ENCODE data around the gene AHNAK2. TPM values are rescaled to one million over a fixed set of nuclear protein-coding genes. Genes with fewer than 3 reads are reported as not detected.
"Not testable (repeated sequence)": the region's sequence is repeated elsewhere in the genome, so short reads cannot be mapped to it uniquely, and the experiment has no call there.

Gene AHNAK2
- polyA plus RNA-seq, 3 donors = 1.4 to 2.2 (median 2.0) TPM

- DNase-seq (ENCODE audit: low read depth in 3 of 3, low spot score in 2 of 3) = not testable (repeated sequence)
Observed at GRCh38 chr14:104904650-104905578, 73.3 kb downstream of the AHNAK2 start.

DNA sequence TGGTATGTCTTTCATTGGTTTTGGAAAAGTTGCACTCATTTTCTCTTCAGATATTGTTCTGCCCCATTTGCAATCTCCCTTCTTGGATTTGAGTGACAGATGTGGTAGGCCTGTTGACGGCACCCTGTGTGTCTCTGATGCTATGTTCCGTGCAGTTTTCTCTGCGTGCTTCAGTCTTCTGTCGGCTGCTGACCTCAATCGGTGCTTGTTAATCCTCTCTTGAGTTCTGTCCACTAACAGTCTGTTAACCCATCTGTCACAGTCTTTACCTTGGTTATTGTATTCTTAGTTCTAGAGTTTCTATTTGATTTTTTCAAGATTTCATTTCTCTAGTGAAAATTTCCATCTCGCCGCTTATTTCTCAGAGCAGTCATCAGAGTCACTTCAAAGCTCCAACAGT, 74.2 kb downstream of the AHNAK2 start:
- DNase-seq (ENCODE audit: low read depth in 3 of 3, low spot score in 2 of 3) = no peak

- DNase-seq (ENCODE audit: low read depth in 3 of 3, low spot score in 2 of 3) = no peak
Observed at GRCh38 chr14:104900639-104901512, 77.3 kb downstream of the AHNAK2 start.

DNA sequence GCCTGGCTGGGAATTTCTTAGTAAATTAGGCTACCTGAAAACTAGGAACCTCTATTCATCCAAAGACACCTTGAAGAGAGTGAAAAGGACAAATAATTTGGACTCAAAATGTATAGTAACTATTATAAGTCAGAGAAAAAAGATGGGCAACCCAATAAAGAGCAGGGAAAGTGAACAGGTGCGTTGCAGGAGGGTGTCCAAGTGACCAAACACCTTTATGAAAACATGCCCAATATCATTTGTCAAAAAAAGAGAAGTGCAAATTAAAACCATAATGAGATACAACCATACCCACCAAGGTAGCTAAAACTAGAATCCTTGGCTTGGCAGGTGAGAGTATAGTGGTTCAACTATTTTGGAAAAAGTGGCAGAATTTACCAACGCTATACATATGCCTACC, 78.4 kb downstream of the AHNAK2 start:
- no peak for DNase-seq (ENCODE audit: low read depth in 3 of 3, low spot score in 2 of 3)

DNA sequence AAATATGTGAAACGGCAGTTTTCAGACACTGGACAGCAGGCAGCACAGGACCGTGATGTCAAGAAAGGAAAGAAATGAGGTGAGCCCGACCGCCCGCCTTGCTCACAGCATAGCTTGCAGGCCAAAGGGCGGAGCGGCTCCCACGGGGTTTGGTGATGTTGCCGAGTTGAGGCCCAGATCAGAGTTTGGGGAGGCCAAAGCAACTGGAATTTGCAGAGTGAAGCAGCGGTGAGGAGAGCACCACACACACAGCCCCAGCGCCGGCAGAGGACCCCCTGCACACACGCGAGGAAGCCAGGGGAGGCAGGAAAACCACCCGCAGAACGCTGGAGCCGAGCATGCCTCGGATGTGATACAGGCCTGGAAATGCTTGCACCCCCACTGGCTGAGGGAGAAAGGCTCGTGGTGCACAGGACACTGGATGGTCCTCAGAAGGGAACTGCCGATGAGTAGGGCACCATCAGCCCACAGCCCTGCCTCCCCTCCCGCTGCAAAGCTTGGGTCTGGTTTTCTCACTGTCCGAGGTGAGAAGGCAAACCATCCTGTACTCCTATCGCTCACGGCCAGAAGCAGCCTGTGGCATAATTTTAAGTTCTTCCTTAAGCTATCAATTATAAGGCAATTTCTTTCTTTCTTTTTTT, 79.2 kb downstream of the AHNAK2 start:
- no peak for DNase-seq (ENCODE audit: low read depth in 3 of 3, low spot score in 2 of 3)

DNA sequence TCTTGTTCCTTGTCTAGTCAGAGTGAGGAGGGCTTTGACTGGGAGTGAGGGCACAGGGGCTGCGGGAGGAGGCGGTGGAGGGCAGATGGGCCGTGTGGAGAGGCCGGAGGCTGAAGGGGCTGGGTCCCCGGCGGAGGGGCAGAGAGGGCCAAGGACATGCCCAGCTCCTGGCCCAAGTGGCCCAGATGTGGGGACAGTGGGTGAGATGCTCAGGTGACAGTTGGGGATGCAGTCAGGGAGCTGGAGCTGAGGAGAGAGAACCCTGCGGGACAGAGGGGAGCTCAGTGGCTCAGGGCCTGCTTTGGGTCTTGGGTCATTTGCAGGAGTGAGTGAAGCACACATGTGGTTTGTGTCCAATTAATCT, 80.0 kb downstream of the AHNAK2 start:
- no peak for DNase-seq (ENCODE audit: low read depth in 3 of 3, low spot score in 2 of 3)

- DNase-seq (ENCODE audit: low read depth in 3 of 3, low spot score in 2 of 3) = no peak
Observed at GRCh38 chr14:104897330-104898194, 80.6 kb downstream of the AHNAK2 start.

DNA sequence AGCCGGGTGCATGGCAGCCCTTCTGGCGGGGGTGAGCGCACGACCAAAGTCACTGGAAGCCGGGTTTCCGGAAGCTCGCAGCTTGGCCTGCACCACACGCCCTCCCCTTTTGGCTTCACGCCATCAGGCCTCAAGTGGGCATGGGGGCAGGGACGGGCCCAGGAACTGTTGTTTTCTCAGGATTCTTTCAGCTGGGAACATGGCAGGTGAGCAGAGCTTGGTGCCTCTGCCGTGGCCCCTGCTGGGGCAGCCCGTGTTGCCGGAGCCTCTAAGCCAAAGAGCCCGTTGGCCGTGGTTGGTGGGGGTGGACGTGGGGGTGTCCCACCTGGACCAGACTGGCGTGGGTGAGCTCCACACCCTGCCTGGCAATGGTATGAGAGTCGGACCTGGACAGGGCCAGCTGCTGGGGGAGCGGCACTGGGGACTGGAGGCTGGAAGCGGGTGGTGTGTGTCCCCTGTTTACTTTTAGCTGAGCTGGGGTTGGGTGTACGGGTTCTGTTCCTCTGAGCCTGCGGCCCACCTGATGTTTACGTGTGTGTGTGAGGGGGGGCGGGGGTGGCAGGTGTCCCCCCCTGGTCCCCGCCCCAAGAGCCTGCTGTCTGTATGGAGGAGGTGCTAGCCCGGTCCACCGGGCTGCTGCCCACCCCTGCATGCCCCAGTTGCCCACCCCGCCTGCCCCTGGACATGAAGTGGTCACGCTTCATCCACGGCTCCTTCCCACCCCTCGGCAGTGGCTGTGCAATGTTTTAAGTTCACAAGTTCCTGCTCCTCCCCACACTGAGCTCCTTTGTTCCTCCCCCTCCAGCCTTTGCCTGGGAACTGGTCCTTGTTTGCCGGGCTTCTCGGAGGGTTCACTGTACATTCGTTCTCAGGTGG, 82.2 kb downstream of the AHNAK2 start:
- no peak for DNase-seq (ENCODE audit: low read depth in 3 of 3, low spot score in 2 of 3)

- no peak for DNase-seq (ENCODE audit: low read depth in 3 of 3, low spot score in 2 of 3)
Observed at GRCh38 chr14:104895207-104895785, 82.9 kb downstream of the AHNAK2 start.

GRCh38 chr14:104894331-104895206, 83.6 kb downstream of the AHNAK2 start:
- no peak for DNase-seq (ENCODE audit: low read depth in 3 of 3, low spot score in 2 of 3)

DNA sequence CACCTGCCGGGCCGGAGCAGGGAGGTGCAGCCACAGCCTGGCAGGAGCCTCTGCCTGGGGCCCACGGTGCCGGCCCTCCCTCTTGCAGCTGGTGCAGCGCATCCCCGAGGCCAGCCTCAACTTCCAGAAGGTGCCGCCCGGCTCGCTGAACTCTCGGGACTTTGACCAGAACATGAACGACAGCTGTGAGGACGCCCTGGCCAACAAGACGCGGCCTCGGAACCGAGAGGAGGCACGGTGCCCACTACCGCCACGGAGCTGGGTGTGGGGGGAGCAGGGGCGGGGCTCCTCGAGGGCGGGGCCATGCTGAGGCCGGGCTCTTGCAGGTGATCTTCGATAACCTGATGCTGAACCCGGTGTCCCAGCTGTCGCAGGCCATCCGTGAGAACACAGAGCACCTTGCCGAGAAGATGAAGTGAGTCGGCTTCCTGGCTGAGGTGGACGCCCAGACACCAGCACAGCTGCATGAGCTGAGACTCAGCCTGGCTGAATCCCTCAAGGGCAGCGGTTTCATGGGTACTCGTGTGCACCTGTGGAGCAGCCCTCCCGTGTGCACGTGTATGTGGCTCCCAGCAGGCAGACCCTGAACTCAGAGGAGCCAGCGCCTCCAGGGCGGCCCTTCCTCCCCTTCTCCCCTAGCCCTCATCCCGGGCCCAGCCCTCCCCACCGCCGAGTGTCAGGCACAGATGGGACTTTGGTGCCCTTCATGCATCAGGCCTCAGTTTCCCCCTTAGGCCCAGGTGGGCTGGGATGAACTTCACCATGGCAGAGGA, 84.6 kb downstream of the AHNAK2 start:
- DNase-seq (ENCODE audit: low read depth in 3 of 3, low spot score in 2 of 3) = no peak

GRCh38 chr14:104892531-104893434, 85.4 kb downstream of the AHNAK2 start:
- no peak for DNase-seq (ENCODE audit: low read depth in 3 of 3, low spot score in 2 of 3)

- no peak for DNase-seq (ENCODE audit: low read depth in 3 of 3, low spot score in 2 of 3)
Observed at GRCh38 chr14:104891664-104892530, 86.3 kb downstream of the AHNAK2 start.

GRCh38 chr14:104891121-104891551, 87.0 kb downstream of the AHNAK2 start:
- DNase-seq (ENCODE audit: low read depth in 3 of 3, low spot score in 2 of 3) = no peak

- DNase-seq (ENCODE audit: low read depth in 3 of 3, low spot score in 2 of 3) = not testable (repeated sequence)
Observed at GRCh38 chr14:104890292-104890691, 87.9 kb downstream of the AHNAK2 start.

Data from right renal cortex interstitium (tissue), 3 donors.